Measurements from ENCODE around the gene MAGEF1.

MAGEF1 gene, protein sequence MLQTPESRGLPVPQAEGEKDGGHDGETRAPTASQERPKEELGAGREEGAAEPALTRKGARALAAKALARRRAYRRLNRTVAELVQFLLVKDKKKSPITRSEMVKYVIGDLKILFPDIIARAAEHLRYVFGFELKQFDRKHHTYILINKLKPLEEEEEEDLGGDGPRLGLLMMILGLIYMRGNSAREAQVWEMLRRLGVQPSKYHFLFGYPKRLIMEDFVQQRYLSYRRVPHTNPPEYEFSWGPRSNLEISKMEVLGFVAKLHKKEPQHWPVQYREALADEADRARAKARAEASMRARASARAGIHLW

DNA sequence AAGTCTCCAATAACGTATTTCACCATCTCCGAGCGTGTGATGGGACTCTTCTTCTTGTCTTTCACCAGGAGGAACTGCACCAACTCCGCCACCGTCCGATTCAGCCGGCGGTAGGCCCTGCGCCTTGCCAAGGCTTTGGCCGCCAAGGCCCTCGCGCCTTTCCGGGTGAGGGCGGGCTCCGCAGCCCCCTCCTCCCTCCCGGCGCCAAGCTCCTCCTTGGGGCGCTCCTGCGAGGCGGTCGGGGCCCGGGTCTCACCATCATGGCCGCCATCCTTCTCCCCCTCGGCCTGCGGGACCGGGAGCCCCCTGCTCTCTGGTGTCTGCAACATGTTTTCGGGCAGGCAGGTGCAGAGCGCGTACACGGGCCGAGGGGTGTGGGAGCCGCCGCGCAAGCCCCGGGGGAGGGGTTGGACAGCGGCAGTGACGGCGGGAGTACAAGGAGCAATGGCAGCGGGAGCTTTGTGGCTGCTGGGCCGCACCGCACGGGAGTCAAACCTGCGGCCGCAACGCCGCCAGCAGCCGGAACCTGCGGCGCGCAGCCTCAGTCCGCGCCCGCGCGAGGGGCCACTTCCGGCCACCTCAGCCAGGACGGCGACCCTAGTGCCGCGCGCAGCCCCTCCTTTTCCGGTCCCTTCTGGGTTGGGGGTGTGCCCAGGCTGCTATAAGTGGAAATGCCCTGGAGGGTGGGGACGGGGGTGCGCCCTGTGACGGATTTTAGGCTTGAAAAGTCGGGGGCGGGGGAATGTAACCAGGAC is at the start of gene MAGEF1:
Gene MAGEF1 (minus strand): TSS at position 572 of the 755 bp plus-strand sequence. CDS start 243 bp downstream, at position 329.
- peak; percentile 81 for DNase-seq
- H3K27ac Mint-ChIP-seq: peak within 1 kb of the TSS; percentile 89
- H3K4me3 Mint-ChIP-seq: peak within 1 kb of the TSS; percentile 87
- CTCF ChIA-PET: interaction anchor here (1.2 to 1.3 kb wide), 2 partner anchors 31 to 106 kb away, joined by 3 read pairs; no protein-coding TSS in a partner anchor
- peaks cover 29% of the 10 kb centered on the region for H3K4me1 Mint-ChIP-seq
- peaks cover 14% of the 10 kb centered on the region for H3K36me3 Mint-ChIP-seq
- peaks cover 30% of the 10 kb centered on the region for H3K27me3 Mint-ChIP-seq
- no peaks in the 10 kb centered on the region for H3K9me3 Mint-ChIP-seq

DNA sequence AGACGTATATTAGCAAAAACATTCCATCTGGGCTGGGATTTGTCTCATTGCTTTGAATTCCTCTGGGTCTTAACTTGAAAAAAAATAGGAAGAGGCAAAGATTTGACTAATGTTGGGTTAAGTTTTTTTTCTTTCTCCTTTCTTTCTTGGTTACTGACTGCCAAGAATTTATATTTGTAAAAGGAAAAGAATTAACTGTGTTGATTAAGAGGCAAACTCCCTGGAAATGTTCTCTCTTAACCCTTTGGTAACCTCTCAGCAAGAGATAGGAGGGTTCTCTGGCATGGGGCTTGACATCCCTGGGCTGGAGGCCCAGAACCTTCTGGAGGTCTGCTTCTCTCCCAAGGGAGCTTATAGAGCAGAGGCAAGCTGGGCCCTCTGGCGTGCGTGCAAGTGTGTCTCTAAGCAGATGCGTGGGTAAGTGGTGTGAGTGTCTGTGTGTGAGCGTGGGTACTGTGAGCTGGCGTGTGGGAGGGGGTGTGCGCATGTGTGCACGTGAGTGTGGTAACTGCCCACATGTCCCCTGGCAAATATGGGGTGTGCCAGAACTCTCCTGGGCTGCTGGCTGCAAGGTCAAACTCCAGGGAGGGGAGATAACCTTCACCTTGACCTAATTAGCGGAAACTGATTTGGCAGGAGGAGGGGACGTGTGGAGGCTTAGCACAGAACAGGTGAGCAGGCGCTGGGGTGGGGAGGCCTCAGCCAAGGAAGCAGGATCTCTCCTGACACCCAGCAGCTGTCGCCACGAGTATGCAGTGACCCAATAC is 49.4 kb upstream of the MAGEF1 start:
- DNase-seq: no peak
- no peaks in the 10 kb centered on the region for H3K4me1 Mint-ChIP-seq
- H3K9me3 Mint-ChIP-seq: no peaks in the 10 kb centered on the region
- H3K36me3 Mint-ChIP-seq: no peaks in the 10 kb centered on the region
- CTCF ChIA-PET: interaction anchor here (2.4 kb wide), 1 partner anchor 200 kb away, joined by 6 read pairs; the partner anchor contains the start of gene EPHB3
- H3K27ac Mint-ChIP-seq: no peak overlapping the region
- no peak overlapping the region for H3K4me3 Mint-ChIP-seq
- H3K27me3 Mint-ChIP-seq: peaks cover 54% of the 10 kb centered on the region

DNA sequence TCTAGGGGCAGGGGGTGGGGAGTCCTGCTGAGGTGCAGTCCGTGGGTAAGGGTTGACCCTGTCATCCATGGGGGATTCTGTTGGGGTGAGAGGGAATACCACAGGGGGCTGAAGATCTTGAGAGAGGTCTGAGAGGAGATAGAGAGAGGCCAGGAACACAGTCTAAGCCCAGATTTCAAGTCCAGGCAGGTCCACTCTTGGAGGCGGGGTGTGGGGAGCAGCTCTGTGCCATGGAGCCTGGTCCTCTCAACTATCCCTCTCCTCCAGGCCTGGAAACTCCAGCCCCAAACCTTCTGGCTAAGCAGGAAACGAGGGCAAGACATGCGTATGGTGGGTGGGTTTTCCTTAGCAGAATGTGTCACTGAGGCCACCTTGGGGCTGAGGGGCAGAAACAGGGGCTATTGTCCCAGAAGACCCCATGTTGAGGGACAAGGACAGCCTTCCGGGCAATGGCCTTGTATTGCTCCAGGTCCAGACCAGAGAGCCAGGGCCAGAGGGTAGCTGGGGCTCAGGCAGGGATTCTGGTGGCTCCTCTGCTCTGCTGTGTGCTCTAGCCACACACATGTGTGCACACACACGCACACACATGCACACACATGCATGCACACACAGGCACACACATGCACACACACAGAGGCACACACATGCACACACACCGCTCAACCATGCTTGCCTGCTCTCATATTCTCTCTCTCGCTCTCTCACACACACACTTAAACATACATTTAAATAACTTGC is 48.6 kb upstream of the MAGEF1 start:
- DNase-seq: no peak
- Mint-ChIP-seq H3K36me3 (no peaks in the 10 kb centered on the region), H3K4me1 (no peaks in the 10 kb centered on the region), H3K9me3 (no peaks in the 10 kb centered on the region), H3K4me3 (no peak overlapping the region), H3K27ac (no peak overlapping the region), H3K27me3 (peaks cover 54% of the 10 kb centered on the region)
- CTCF ChIA-PET: interaction anchor here (2.4 kb wide), 1 partner anchor 199 kb away, joined by 6 read pairs; the partner anchor contains the start of gene EPHB3

DNA sequence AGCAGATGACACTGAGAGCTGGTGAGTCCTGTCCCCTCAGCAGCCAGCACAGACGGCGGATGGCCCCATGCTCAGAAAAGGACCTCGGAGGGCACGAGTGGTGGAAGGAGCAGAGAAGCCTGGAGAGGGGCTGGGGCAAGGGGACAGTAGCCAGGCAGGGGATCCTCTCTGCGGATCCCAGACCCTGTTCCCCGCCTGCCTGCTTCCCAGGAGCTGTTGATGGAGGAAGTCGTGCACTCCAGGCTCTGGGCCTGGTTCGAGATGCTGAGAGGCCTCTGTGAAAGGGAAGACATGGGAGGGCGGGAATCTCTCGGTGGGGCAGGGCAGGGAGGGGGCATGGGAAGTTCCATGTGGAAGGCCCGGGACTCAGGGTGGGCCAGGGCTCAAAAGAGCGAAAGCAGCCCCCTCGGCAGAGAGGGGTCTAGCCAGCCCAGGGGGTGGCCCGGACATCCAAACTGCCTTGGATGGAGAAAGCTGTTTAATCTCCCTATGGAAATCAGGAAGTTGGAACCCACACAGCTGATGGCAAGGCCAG is 47.9 kb upstream of the MAGEF1 start:
- Mint-ChIP-seq H3K27me3 (peaks cover 48% of the 10 kb centered on the region), H3K27ac (no peak overlapping the region), H3K36me3 (no peaks in the 10 kb centered on the region), H3K4me3 (no peak overlapping the region), H3K4me1 (no peaks in the 10 kb centered on the region), H3K9me3 (no peaks in the 10 kb centered on the region)
- DNase-seq: no peak
- CTCF ChIA-PET: interaction anchor here (0.9 kb wide), 1 partner anchor 199 kb away, joined by 5 read pairs; no protein-coding TSS in a partner anchor

DNA sequence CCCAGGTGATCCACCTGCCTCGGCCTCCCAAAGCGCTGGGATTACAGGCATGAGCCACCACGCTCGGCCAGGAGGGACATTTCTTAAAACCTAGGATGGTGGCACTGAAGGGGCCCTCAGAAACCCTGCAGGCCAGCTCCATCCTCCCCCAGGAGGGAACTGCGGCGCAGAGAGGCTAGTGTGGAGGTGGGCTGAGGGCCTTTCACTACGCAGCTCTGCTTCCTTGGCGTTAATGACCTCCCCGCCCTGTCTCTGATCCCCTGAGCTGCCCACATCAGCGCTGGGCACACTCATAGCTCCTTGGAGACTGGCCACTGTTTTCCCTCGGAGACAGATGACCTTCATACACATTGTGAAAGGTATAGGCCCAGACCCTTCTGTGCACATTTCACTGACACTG is 46.2 kb upstream of the MAGEF1 start:
- CTCF ChIA-PET: interaction anchor here (0.6 to 1.4 kb wide), 2 partner anchors 21 to 325 kb away, joined by 3 to 4 read pairs; no protein-coding TSS in a partner anchor
- no peak for DNase-seq
- Mint-ChIP-seq H3K4me3 (no peak overlapping the region), H3K36me3 (no peaks in the 10 kb centered on the region), H3K4me1 (no peaks in the 10 kb centered on the region), H3K27me3 (peaks cover 38% of the 10 kb centered on the region), H3K27ac (no peak overlapping the region), H3K9me3 (no peaks in the 10 kb centered on the region)

DNA sequence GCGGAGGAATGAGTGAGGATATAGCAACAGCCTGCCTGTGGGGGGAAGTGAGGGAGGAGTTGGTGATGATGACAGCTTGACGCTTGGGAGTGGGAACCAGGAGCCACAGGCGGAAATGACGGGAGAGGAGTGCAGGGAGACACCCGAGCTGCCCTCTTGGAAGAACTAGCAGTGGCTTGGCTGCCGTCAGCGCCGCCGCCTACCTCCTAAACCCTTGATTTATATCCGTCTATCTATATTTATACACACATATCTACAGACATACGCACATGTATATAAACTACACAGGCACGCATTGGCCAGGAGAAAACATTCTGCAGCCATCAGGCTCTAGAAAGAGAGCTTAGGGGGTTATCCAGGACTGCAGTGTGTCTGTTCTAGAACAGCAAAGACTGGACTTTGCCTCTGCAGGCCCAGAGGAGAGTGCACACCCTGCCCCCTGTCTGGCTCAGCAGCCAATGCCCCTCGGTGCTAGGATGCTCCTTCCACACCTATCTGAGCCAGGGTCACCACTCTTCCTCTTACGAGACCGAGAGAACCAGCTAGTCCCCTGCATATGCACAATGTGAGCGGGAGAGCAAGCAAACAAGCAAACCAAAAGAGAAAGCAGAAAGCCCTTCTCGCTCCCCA is 45.3 kb upstream of the MAGEF1 start:
- no peak for DNase-seq
- Mint-ChIP-seq H3K27ac (no peak overlapping the region), H3K36me3 (no peaks in the 10 kb centered on the region), H3K9me3 (no peaks in the 10 kb centered on the region), H3K27me3 (peaks cover 45% of the 10 kb centered on the region), H3K4me1 (no peaks in the 10 kb centered on the region), H3K4me3 (no peak overlapping the region)
- CTCF ChIA-PET: interaction anchor here (1.4 kb wide), 1 partner anchor 22 kb away, joined by 4 read pairs; no protein-coding TSS in a partner anchor

DNA sequence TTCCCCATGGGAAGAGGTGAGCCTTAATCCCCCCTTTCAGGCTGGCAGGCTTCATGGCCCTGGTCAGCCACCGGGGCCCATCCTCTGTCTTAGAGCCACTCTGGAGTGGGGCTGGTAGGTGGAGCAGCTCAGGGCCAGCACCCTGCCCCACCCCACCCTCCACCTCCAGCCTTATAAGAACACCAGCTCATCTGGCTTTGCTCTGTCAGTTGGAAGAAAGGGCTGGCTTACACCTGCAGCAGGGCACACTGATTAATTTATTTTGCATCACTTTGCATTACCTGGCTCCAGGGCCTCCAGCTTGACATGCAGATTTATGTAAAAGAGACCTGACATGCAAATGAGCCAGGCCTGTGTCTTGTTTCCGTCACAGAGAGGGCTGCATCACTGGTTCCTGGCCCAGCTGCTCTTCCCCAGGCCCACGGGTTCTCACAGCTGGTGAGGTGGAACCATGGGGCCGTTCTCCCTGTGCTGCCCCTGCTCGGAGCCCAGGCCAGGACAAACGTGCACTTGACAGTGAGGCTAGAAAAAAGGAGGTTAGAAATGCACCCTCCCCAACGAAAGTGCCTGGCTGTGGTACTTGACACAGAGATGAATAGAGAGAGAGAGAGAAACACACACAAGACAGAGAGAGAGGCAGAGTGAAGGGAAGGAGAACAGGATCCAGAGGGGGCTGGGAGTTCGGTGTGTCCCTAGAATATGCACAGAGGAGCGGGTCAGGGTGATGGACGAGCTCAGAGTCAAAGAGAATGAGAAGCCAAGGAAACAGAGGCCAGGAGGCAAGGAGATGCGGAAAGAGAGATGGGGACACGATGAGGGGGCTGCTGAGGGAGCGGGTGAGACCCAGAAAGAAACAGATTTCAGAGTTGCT is 44.5 kb upstream of the MAGEF1 start:
- H3K36me3 Mint-ChIP-seq: no peaks in the 10 kb centered on the region
- no peak for DNase-seq
- no peak overlapping the region for H3K27ac Mint-ChIP-seq
- no peaks in the 10 kb centered on the region for H3K4me1 Mint-ChIP-seq
- no peak overlapping the region for H3K4me3 Mint-ChIP-seq
- no peaks in the 10 kb centered on the region for H3K9me3 Mint-ChIP-seq
- H3K27me3 Mint-ChIP-seq: peaks cover 41% of the 10 kb centered on the region
- CTCF ChIA-PET: interaction anchor here (1.4 kb wide), 1 partner anchor 23 kb away, joined by 4 read pairs; no protein-coding TSS in a partner anchor

DNA sequence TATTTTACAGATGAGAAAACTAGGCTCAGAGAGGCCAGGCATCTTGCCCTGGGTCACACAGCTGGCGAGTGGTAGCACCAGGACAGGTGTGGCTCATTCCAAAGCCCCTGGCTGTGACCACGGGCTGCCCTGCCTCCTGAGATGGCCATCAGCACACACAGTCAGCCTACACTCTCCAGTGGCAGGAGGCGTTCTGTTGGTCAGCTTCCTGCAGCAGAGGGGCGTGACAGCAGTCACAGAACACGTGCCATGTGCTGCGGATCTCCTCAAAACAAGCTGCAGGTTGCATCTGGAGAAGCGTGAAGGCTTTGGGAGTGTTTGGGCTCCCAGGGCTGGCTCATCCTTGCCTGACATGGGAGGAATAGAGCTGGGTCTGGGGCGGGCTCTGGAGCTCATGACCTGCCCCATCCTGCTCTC is 43.5 kb upstream of the MAGEF1 start:
- Mint-ChIP-seq H3K4me3 (no peak overlapping the region), H3K27ac (no peak overlapping the region), H3K27me3 (peaks cover 38% of the 10 kb centered on the region), H3K4me1 (no peaks in the 10 kb centered on the region), H3K36me3 (no peaks in the 10 kb centered on the region), H3K9me3 (no peaks in the 10 kb centered on the region)
- no peak for DNase-seq
- CTCF ChIA-PET: interaction anchor here (0.7 kb wide), 1 partner anchor 12 kb away, joined by 3 read pairs; no protein-coding TSS in a partner anchor

DNA sequence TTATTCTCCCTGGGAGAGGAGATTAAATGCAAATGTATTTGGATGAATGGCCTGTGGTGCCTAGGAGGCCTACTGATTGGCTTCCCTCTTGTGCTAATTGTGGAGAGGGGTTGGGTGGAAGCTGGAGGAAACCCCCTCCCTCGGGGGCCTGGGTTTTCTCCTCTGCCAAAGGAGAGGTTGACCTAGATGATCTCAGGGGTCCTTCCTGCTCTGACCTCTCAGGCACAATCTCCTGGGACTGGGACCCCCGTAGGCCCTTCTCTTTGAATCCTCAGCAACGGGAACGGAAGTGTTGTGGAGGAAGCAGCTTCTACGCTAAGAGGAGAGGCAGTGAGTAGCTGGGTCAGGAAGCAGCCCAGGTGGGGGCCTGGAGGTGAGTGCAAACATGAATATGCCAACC is 40.5 kb upstream of the MAGEF1 start:
- no peaks in the 10 kb centered on the region for H3K9me3 Mint-ChIP-seq
- DNase-seq: no peak
- peaks cover 36% of the 10 kb centered on the region for H3K27me3 Mint-ChIP-seq
- no peaks in the 10 kb centered on the region for H3K4me1 Mint-ChIP-seq
- no peaks in the 10 kb centered on the region for H3K36me3 Mint-ChIP-seq
- no peak overlapping the region for H3K4me3 Mint-ChIP-seq
- CTCF ChIA-PET: no interaction called here
- no peak overlapping the region for H3K27ac Mint-ChIP-seq

DNA sequence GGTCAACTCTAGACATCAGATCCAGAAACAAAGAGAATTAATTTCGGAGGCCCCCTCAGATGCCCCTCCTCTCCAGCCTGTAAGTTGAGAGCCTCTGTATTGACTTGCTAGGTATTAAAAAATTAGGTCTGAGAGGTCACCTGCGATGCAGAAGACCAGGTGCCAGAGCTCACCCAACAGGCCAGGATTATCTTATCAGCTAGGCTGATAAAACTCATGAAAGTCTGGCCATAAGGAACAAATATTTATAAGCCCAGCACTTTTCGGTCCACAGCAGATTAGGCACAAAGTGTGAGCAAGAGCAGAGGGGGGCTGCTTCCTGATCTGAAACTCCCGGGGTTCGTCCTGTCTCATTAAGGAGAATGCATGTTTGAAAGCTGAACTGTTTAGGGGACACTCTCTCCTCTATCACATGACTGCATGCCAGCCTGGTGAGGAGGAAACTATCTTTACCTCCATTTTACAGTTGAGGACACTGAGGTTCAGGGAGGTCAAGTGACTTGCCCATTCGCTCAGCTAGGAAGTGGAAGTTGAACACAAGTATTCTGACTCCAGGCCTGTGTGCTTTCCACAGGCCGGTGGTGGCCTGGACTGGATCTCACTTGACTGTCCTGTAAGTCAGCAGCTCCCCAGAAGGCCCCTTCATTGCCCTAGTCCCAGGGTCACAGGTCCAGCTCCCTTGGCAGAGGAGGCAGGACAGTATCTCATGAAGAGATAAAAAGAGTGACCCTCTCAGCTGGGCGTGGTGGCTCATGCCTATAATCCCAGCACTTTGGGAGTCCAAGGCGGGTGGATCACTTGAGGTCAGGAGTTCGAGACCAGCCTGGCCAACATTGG is 39.6 kb upstream of the MAGEF1 start:
- H3K9me3 Mint-ChIP-seq: no peaks in the 10 kb centered on the region
- H3K27me3 Mint-ChIP-seq: peaks cover 31% of the 10 kb centered on the region
- CTCF ChIA-PET: no interaction called here
- no peak overlapping the region for H3K27ac Mint-ChIP-seq
- no peak for DNase-seq
- no peak overlapping the region for H3K4me3 Mint-ChIP-seq
- no peaks in the 10 kb centered on the region for H3K36me3 Mint-ChIP-seq
- H3K4me1 Mint-ChIP-seq: no peaks in the 10 kb centered on the region

DNA sequence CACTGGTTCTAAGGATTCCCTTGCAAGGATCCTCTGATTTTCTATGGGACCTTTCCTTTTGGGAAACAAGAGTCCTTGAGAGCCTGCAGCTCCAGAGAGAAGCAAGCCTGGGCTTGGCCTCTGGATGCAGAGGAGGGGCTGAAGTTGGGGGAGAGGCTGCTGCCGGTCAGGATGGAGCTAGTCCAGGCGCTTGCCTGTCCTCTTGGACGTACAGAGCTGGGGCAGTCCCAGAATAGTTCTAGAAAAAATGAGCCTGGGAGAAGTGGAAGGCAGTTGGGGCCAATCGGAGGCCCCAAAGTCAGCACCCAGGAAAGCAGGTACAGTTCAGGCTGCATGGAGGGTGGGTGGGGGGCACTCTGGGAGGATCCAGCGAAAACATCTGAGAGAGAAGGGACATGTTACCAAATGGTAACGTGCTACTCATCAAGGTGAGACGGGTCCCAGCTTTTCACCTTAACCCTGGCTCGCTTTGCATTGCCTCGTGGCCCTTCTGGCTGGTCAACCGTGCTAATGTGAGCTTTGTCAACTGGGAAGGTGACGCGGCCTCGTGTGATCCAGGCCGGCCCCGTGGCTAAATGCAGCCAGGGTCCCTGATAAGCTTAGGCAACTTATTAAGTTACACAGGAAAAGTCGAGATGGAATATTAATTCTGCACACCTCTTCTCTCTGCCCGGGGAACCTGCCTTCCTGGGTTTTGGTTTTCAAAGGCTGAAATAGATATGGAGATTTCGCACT is 38.7 kb upstream of the MAGEF1 start:
- Mint-ChIP-seq H3K4me3 (no peak overlapping the region), H3K36me3 (no peaks in the 10 kb centered on the region), H3K27ac (no peak overlapping the region), H3K9me3 (no peaks in the 10 kb centered on the region), H3K4me1 (no peaks in the 10 kb centered on the region), H3K27me3 (peaks cover 25% of the 10 kb centered on the region)
- DNase-seq: no peak
- CTCF ChIA-PET: interaction anchor here (0.8 to 1.2 kb wide), 2 partner anchors 58 to 186 kb away, joined by 3 read pairs; no protein-coding TSS in a partner anchor

Measured in activated naive CD4-positive, alpha-beta T cell treated with anti-CD3 and anti-CD28 coated beads, Interleukin-2, amount 10 ng/mL, durations not matched to agents 7 days and 5 days (primary cell).